Hepatocyte (in vitro differentiated cells): ENCODE measurements around the gene CTRL.

Experiments used
- CTCF ChIP-seq: fragments of 200-600 bp; sonication (generic); IDR thresholded peaks from 2 replicates; pipeline ENCODE4 v1.5.1; 2016; ENCODE audit warnings: antibody characterized with exemption, mild to moderate bottlenecking; ENCODE audit not compliant: poor library complexity
- EZH2 ChIP-seq: fragments of 200-600 bp; sonication (generic); IDR thresholded peaks from 2 replicates; pipeline ENCODE4 v1.6.1; 2016; ENCODE audit warnings: antibody characterized with exemption, mild to moderate bottlenecking, borderline replicate concordance
- EZH2phosphoT487 ChIP-seq: fragments of 200-600 bp; sonication (generic); IDR thresholded peaks from one replicate; pipeline ENCODE4 v1.6.1; 2018; ENCODE audit warnings: antibody characterized with exemption, mild to moderate bottlenecking, low read depth, moderate library complexity; ENCODE audit not compliant: unreplicated experiment, severe bottlenecking

GRCh38 chr16:67915831-67916723 lies 15.6 kb downstream of the CTRL start:
- TF ChIP-seq EZH2, result no peak
- TF ChIP-seq CTCF, result no peak
- no peak for TF ChIP-seq EZH2phosphoT487
